22Rv1 (cell line): ENCODE results near the gene PEAK1.

Experiments used
- ZFX ChIP-seq: fragments of 450-650 bp; IDR thresholded peaks from 2 replicates; pipeline ENCODE4 v1.6.1; 2017; ENCODE audit warnings: antibody characterized with exemption, borderline replicate concordance
- TF ChIP-seq, protein P1 (sequence below): fragments of 450-650 bp; IDR thresholded peaks from 2 replicates; pipeline ENCODE4 v1.5.1; 2017; ENCODE audit warnings: mild to moderate bottlenecking

DNA sequence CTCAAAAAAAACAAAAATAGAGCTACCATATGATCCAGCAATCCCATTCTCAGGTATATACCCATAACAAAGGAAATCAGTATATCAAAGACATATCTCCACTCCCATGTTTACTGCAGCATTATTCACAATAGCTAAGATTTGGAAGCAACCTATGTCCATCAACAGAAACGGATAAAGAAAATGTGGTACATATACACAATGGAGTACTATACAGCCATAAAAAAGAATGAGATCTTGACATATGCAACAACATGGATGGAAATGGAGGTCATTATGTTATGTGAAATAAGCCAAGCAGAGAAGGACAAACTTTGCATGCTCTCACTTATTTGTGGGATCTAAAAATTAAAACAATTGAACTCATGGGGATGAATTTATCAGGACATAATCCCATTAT lies 19.6 kb downstream of the PEAK1 start:
- TF ChIP-seq, protein P1, sequence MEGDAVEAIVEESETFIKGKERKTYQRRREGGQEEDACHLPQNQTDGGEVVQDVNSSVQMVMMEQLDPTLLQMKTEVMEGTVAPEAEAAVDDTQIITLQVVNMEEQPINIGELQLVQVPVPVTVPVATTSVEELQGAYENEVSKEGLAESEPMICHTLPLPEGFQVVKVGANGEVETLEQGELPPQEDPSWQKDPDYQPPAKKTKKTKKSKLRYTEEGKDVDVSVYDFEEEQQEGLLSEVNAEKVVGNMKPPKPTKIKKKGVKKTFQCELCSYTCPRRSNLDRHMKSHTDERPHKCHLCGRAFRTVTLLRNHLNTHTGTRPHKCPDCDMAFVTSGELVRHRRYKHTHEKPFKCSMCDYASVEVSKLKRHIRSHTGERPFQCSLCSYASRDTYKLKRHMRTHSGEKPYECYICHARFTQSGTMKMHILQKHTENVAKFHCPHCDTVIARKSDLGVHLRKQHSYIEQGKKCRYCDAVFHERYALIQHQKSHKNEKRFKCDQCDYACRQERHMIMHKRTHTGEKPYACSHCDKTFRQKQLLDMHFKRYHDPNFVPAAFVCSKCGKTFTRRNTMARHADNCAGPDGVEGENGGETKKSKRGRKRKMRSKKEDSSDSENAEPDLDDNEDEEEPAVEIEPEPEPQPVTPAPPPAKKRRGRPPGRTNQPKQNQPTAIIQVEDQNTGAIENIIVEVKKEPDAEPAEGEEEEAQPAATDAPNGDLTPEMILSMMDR = no peak
- no peak for TF ChIP-seq ZFX
